Stimulated activated CD4-positive, alpha-beta T cell treated with anti-CD3 and anti-CD28 coated beads, Interleukin-12 subunit alpha, Interleukin-12 subunit beta, amount 100 ng/mL, for 24 hours (primary cell): ENCODE data around the gene MAP7D3.
"Not testable (repeated sequence)": the region's sequence is repeated elsewhere in the genome, so short reads cannot be mapped to it uniquely, and the experiment has no call there.

ENCODE experiments used
- DNase-seq, 2 experiments: peaks; one replicate each; pipeline ENCODE4 v3.0.0-alpha.2; 2020; ENCODE audit warnings: low read depth in 2 of 2

MAP7D3 gene

GRCh38 chrX:136250191-136251040 lies 784 bp downstream of the MAP7D3 start:
- DNase-seq = peak; percentile 24 to 33

GRCh38 chrX:136246201-136246600 lies 5.0 kb downstream of the MAP7D3 start:
- DNase-seq = no peak

- not testable (repeated sequence) for DNase-seq
Observed at GRCh38 chrX:136237849-136238248, 13.4 kb downstream of the MAP7D3 start.

GRCh38 chrX:136237074-136237473 lies 14.1 kb downstream of the MAP7D3 start:
- no peak for DNase-seq

- DNase-seq = no peak
Observed at GRCh38 chrX:136228839-136229207, 22.4 kb downstream of the MAP7D3 start.

- DNase-seq = no peak
Observed at GRCh38 chrX:136227948-136228838, 23.0 kb downstream of the MAP7D3 start.

- no peak for DNase-seq
Observed at GRCh38 chrX:136227074-136227473, 24.1 kb downstream of the MAP7D3 start.

GRCh38 chrX:136221851-136222513 lies 29.2 kb downstream of the MAP7D3 start:
- no peak for DNase-seq

- no peak for DNase-seq
Observed at GRCh38 chrX:136220951-136221350, 30.2 kb downstream of the MAP7D3 start.

- no peak for DNase-seq
Observed at GRCh38 chrX:136220540-136220939, 30.7 kb downstream of the MAP7D3 start.

GRCh38 chrX:136219893-136220292 lies 31.3 kb downstream of the MAP7D3 start:
- no peak for DNase-seq

GRCh38 chrX:136215559-136215958 lies 35.6 kb downstream of the MAP7D3 start:
- no peak for DNase-seq

- no peak for DNase-seq
Observed at GRCh38 chrX:136214551-136214950, 36.6 kb downstream of the MAP7D3 start.

- no peak for DNase-seq
Observed at GRCh38 chrX:136212557-136213111, 38.6 kb downstream of the MAP7D3 start.

- DNase-seq = no peak
Observed at GRCh38 chrX:136211766-136212556, 39.2 kb downstream of the MAP7D3 start.

- no peak for DNase-seq
Observed at GRCh38 chrX:136210806-136211205, 40.4 kb downstream of the MAP7D3 start.

- DNase-seq = no peak
Observed at GRCh38 chrX:136210243-136210642, 41.0 kb downstream of the MAP7D3 start.

GRCh38 chrX:136209751-136210150 lies 41.4 kb downstream of the MAP7D3 start:
- DNase-seq = no peak

GRCh38 chrX:136209016-136209738 lies 42.0 kb downstream of the MAP7D3 start:
- no peak for DNase-seq

GRCh38 chrX:136207546-136207945 lies 43.7 kb downstream of the MAP7D3 start:
- DNase-seq = no peak
